ENCODE data around the gene MARF1. TPM values are rescaled to one million over a fixed set of nuclear protein-coding genes. Genes with fewer than 3 reads are reported as not detected.
A peak's percentile ranks its signal among the peaks of the same experiment; 100 is the strongest.

The MARF1 gene
- total RNA-seq, 4 donors from 2014 or later = 20.7 to 53.9 (median 29.3) TPM

- no peak for ATAC-seq (ENCODE audit: low FRiP score)
- no peak for DNase-seq (ENCODE audit: low spot score)
- TF ChIP-seq CTCF (IDR thresholded peaks at IDR 0.05) = no peak
Observed at GRCh38 chr16:15620611-15621195, 22.3 kb downstream of the MARF1 start.

- DNase-seq (ENCODE audit: low spot score) (no peak), ATAC-seq (ENCODE audit: low FRiP score) (peak; percentile 43)
- TF ChIP-seq CTCF (IDR thresholded peaks at IDR 0.05) = no peak
Observed at GRCh38 chr16:15618392-15618791, 24.6 kb downstream of the MARF1 start.

GRCh38 chr16:15617901-15618300 is 25.1 kb downstream of the MARF1 start:
- ATAC-seq (ENCODE audit: low FRiP score) = no peak
- no peak for DNase-seq (ENCODE audit: low spot score)
- TF ChIP-seq CTCF (IDR thresholded peaks at IDR 0.05) = no peak

- DNase-seq (ENCODE audit: low spot score) (no peak), ATAC-seq (ENCODE audit: low FRiP score) (no peak)
- TF ChIP-seq CTCF (IDR thresholded peaks at IDR 0.05) = no peak
Observed at GRCh38 chr16:15616475-15617165, 26.3 kb downstream of the MARF1 start.

GRCh38 chr16:15616012-15616411 is 26.9 kb downstream of the MARF1 start:
- DNase-seq (ENCODE audit: low spot score) = no peak
- TF ChIP-seq CTCF (IDR thresholded peaks at IDR 0.05) = no peak
- no peak for ATAC-seq (ENCODE audit: low FRiP score)

- no peak for TF ChIP-seq CTCF (IDR thresholded peaks at IDR 0.05)
- no peak for ATAC-seq (ENCODE audit: low FRiP score)
- no peak for DNase-seq (ENCODE audit: low spot score)
Observed at GRCh38 chr16:15613676-15614075, 29.3 kb downstream of the MARF1 start.

- no peak for ATAC-seq (ENCODE audit: low FRiP score)
- no peak for TF ChIP-seq CTCF (IDR thresholded peaks at IDR 0.05)
- DNase-seq (ENCODE audit: low spot score) = no peak
Observed at GRCh38 chr16:15611610-15612009, 31.3 kb downstream of the MARF1 start.
